ENCODE results near the gene COP1. TPM values are rescaled to one million over a fixed set of nuclear protein-coding genes. Genes with fewer than 3 reads are reported as not detected.
"Not testable (repeated sequence)": the region's sequence is repeated elsewhere in the genome, so short reads cannot be mapped to it uniquely, and the experiment has no call there.

The COP1 gene
- 10 to 100 TPM; 53.4 to 85.5 (median 68.4) TPM for total RNA-seq

- Histone ChIP-seq H3K27ac (peak within 1 kb of the TSS; percentile 80 to 96), H3K36me3 (no peaks in the 10 kb centered on the region), H3K9me3 (no peaks in the 10 kb centered on the region), H3K4me3 (peak within 1 kb of the TSS; percentile 53 to 96), H3K4me1 (peaks cover 0 to 7% of the 10 kb centered on the region in 2 donors), H3K27me3 (no peaks in the 10 kb centered on the region)
- peak; percentile 25 to 64 for TF ChIP-seq POLR2A (IDR thresholded peaks at IDR 0.05)
- peak in 2 of 4 experiments; percentile 14 to 38 for TF ChIP-seq CTCF (IDR thresholded peaks at IDR 0.05)
- peak; percentile 94 to 97 for DNase-seq
- intact Hi-C loops (cut with DNase I; ENCODE audit: low total_unique reads), result no loop called here
These were observed at the start of gene COP1 for GRCh38 chr1:176206961-176207902. TSS of gene COP1 (minus strand) at chr1:176207286. CDS start at chr1:176206978, 308 bp downstream.

GRCh38 chr1:176252191-176252590 is 45.1 kb upstream of the COP1 start:
- DNase-seq, result no peak
- no peaks in the 10 kb centered on the region for H3K36me3 ChIP-seq
- no peaks in the 10 kb centered on the region for H3K27me3 ChIP-seq
- TF ChIP-seq POLR2A (IDR thresholded peaks at IDR 0.05) (no peak), CTCF (IDR thresholded peaks at IDR 0.05) (no peak)
- no peak overlapping the region for H3K27ac ChIP-seq
- no peaks in the 10 kb centered on the region for H3K4me1 ChIP-seq
- no peak overlapping the region for H3K4me3 ChIP-seq
- H3K9me3 ChIP-seq, result no peaks in the 10 kb centered on the region
- intact Hi-C loops (cut with DNase I; ENCODE audit: low total_unique reads), result no loop called here

GRCh38 chr1:176244851-176245250 is 37.8 kb upstream of the COP1 start:
- no peak for TF ChIP-seq CTCF (IDR thresholded peaks at IDR 0.05)
- TF ChIP-seq POLR2A (IDR thresholded peaks at IDR 0.05), result no peak
- Histone ChIP-seq H3K4me1 (no peaks in the 10 kb centered on the region), H3K4me3 (no peak overlapping the region), H3K27me3 (no peaks in the 10 kb centered on the region), H3K27ac (no peak overlapping the region), H3K9me3 (no peaks in the 10 kb centered on the region), H3K36me3 (no peaks in the 10 kb centered on the region)
- DNase-seq, result no peak
- intact Hi-C loops (cut with DNase I; ENCODE audit: low total_unique reads), result no loop called here

- no peak overlapping the region for H3K4me3 ChIP-seq
- no peaks in the 10 kb centered on the region for H3K27me3 ChIP-seq
- TF ChIP-seq POLR2A (IDR thresholded peaks at IDR 0.05) (no peak), CTCF (IDR thresholded peaks at IDR 0.05) (no peak)
These were observed 36.7 kb upstream of the COP1 start for GRCh38 chr1:176243746-176244145.

GRCh38 chr1:176241385-176242015 is 34.4 kb upstream of the COP1 start:
- H3K4me1 ChIP-seq, result no peaks in the 10 kb centered on the region
- intact Hi-C loops (cut with DNase I; ENCODE audit: low total_unique reads), result no loop called here
- no peaks in the 10 kb centered on the region for H3K9me3 ChIP-seq

More at GRCh38 chr1:176243746-176244145, 36.7 kb upstream of the COP1 start:
- DNase-seq, result no peak
- Histone ChIP-seq H3K27ac (no peak overlapping the region), H3K9me3 (no peaks in the 10 kb centered on the region), H3K36me3 (no peaks in the 10 kb centered on the region), H3K4me1 (no peaks in the 10 kb centered on the region)
- intact Hi-C loops (cut with DNase I; ENCODE audit: low total_unique reads), result no loop called here

DNA sequence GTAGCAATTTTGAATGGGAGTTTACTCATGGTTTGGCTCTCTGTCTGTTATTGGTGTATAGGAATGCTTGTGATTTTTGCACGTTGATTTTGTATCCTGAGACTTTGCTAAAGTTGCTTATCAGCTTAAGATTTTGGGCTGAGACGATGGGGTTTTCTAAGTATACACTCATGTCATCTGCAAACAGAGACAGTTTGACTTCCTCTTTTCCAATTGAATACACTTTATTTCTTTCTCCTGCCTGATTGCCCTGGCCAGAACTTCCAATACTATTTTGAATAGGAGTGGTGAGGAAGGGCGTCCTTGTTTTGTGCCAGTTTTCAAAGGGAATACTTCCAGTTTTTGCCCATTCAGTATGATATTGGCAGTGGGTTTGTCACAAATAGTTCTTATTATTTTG is 26.6 kb upstream of the COP1 start:
- intact Hi-C loops (cut with DNase I; ENCODE audit: low total_unique reads); DNase-seq: not testable (repeated sequence)

More at GRCh38 chr1:176241385-176242015, 34.4 kb upstream of the COP1 start:
- no peak overlapping the region for H3K4me3 ChIP-seq
- no peaks in the 10 kb centered on the region for H3K27me3 ChIP-seq
- no peaks in the 10 kb centered on the region for H3K36me3 ChIP-seq
- no peak for TF ChIP-seq CTCF (IDR thresholded peaks at IDR 0.05)
- TF ChIP-seq POLR2A (IDR thresholded peaks at IDR 0.05), result no peak
- H3K27ac ChIP-seq, result no peak overlapping the region
- DNase-seq, result no peak

More for the DNA sequence above, 26.6 kb upstream of the COP1 start:
- H3K27me3 ChIP-seq, H3K4me1 ChIP-seq, H3K9me3 ChIP-seq, H3K36me3 ChIP-seq, H3K4me3 ChIP-seq, H3K27ac ChIP-seq: not testable (repeated sequence)

Data from uterus (tissue), 4 donors.